ENCODE results near the gene ACYP1. TPM values are rescaled to one million over a fixed set of nuclear protein-coding genes. Genes with fewer than 3 reads are reported as not detected.

Gene ACYP1
- polyA plus RNA-seq, 1 experiment, result 9.0 TPM

GRCh38 chr14:75054421-75054820, 9.4 kb downstream of the ACYP1 start:
- no peaks in the 10 kb centered on the region for H3K36me3 ChIP-seq (ENCODE audit: control insufficient read depth, insufficient read depth, low read length)
- CTCF ChIA-PET, result interaction anchor here (0.6 kb wide), 1 partner anchor 13 kb away, joined by 3 read pairs; no protein-coding TSS in a partner anchor
- no peak overlapping the region for H3K4me3 ChIP-seq (ENCODE audit: low read depth, low read length)
- no peak for TF ChIP-seq CTCF (IDR thresholded peaks at IDR 0.05; ENCODE audit: insufficient read depth, low read depth, low read length)
- DNase-seq (ENCODE audit: low read depth), result no peak
- POLR2A ChIA-PET, result no interaction called here
- no peaks in the 10 kb centered on the region for H3K27me3 ChIP-seq (ENCODE audit: control insufficient read depth, insufficient read depth, low read length)

GRCh38 chr14:75053396-75054291, 10.2 kb downstream of the ACYP1 start:
- CTCF ChIA-PET, result no interaction called here
- TF ChIP-seq CTCF (IDR thresholded peaks at IDR 0.05; ENCODE audit: insufficient read depth, low read depth, low read length), result no peak
- POLR2A ChIA-PET, result no interaction called here
- Histone ChIP-seq H3K27me3 (ENCODE audit: control insufficient read depth, insufficient read depth, low read length) (no peaks in the 10 kb centered on the region), H3K4me3 (ENCODE audit: low read depth, low read length) (no peak overlapping the region), H3K36me3 (ENCODE audit: control insufficient read depth, insufficient read depth, low read length) (no peaks in the 10 kb centered on the region)
- DNase-seq (ENCODE audit: low read depth), result peak; percentile 77

GRCh38 chr14:75051556-75051899, 12.3 kb downstream of the ACYP1 start:
- TF ChIP-seq CTCF (IDR thresholded peaks at IDR 0.05; ENCODE audit: insufficient read depth, low read depth, low read length), result no peak
- no peak for DNase-seq (ENCODE audit: low read depth)
- Histone ChIP-seq H3K36me3 (ENCODE audit: control insufficient read depth, insufficient read depth, low read length) (no peaks in the 10 kb centered on the region), H3K27me3 (ENCODE audit: control insufficient read depth, insufficient read depth, low read length) (no peaks in the 10 kb centered on the region), H3K4me3 (ENCODE audit: low read depth, low read length) (no peak overlapping the region)
- POLR2A ChIA-PET, result no interaction called here
- CTCF ChIA-PET, result no interaction called here

- POLR2A ChIA-PET, result no interaction called here
- CTCF ChIA-PET, result interaction anchor here (2.3 kb wide), 1 partner anchor 37 kb away, joined by 6 read pairs; no protein-coding TSS in a partner anchor
Observed at GRCh38 chr14:75050852-75051555, 12.8 kb downstream of the ACYP1 start, which contains the start of gene MLH3. Gene MLH3 (minus strand): TSS chr14:75051467. CDS start chr14:75049655, 1,812 bp downstream.

More at GRCh38 chr14:75050852-75051555, 12.8 kb downstream of the ACYP1 start, which contains the start of gene MLH3:
- no peaks in the 10 kb centered on the region for H3K36me3 ChIP-seq (ENCODE audit: control insufficient read depth, insufficient read depth, low read length)
- H3K27me3 ChIP-seq (ENCODE audit: control insufficient read depth, insufficient read depth, low read length), result no peaks in the 10 kb centered on the region
- peak within 1 kb of the TSS; percentile 36 for H3K4me3 ChIP-seq (ENCODE audit: low read depth, low read length)
- no peak for DNase-seq (ENCODE audit: low read depth)
- TF ChIP-seq CTCF (IDR thresholded peaks at IDR 0.05; ENCODE audit: insufficient read depth, low read depth, low read length), result no peak
